WTC11 (cell line): Measurements from ENCODE around the gene HLA-F.

Source experiments
- CTCF ChIP-seq: fragments of 200-600 bp; IDR thresholded peaks from 2 replicates; pipeline ENCODE4 v1.8.0; 2022; ENCODE audit warnings: antibody characterized with exemption
- JUN ChIP-seq: sonication (generic); formaldehyde crosslinking; IDR thresholded peaks from 2 replicates; pipeline ENCODE4 v1.8.0; 2023; ENCODE audit warnings: mild to moderate bottlenecking, missing genetic modification reagents
- TEAD1 ChIP-seq: sonication (generic); formaldehyde crosslinking; IDR thresholded peaks from 2 replicates; pipeline ENCODE4 v1.8.0; 2022; ENCODE audit warnings: mild to moderate bottlenecking, missing genetic modification reagents

GRCh38 chr6:29710281-29710941 lies 12.8 kb upstream of the HLA-F start:
- no peak for TF ChIP-seq CTCF
- no peak for TF ChIP-seq JUN (CRISPR knock-in tag)
- TF ChIP-seq TEAD1 (CRISPR knock-in tag) = no peak
